GM19238 (cell line): ENCODE measurements around the gene ASIC1.
A peak's percentile ranks its signal among the peaks of the same experiment; 100 is the strongest.

Experiments
- DNase-seq: peaks from one replicate; pipeline ENCODE4 v3.0.0; 2011; ENCODE audit warnings: low spot score; ENCODE audit not compliant: insufficient read length

The ASIC1 gene

GRCh38 chr12:50107416-50108268 is 50.2 kb downstream of the ASIC1 start:
- DNase-seq, result no peak

DNA sequence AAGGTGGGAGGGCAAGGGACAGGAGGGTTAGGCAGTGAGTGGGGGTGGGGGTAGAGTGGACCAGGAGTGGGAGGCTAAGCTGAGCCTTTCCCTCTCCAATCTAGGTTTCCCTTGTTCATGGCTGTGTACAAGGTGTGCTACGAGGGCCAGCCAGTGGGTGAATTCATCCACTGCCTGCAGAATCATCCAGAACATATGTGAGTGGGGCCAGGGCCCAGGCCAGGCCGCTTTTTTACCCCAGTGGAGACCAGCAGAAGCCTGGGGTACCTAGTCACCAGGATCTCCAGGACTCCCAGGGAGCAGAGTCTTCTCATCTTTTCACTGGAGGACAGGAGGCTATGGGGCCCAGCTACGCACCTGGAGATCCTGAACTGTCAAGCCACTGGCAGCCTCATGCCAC is 51.9 kb downstream of the ASIC1 start:
- no peak for DNase-seq

- DNase-seq, result peak; percentile 68
These were observed 52.8 kb downstream of the ASIC1 start for GRCh38 chr12:50110127-50110761.

DNA sequence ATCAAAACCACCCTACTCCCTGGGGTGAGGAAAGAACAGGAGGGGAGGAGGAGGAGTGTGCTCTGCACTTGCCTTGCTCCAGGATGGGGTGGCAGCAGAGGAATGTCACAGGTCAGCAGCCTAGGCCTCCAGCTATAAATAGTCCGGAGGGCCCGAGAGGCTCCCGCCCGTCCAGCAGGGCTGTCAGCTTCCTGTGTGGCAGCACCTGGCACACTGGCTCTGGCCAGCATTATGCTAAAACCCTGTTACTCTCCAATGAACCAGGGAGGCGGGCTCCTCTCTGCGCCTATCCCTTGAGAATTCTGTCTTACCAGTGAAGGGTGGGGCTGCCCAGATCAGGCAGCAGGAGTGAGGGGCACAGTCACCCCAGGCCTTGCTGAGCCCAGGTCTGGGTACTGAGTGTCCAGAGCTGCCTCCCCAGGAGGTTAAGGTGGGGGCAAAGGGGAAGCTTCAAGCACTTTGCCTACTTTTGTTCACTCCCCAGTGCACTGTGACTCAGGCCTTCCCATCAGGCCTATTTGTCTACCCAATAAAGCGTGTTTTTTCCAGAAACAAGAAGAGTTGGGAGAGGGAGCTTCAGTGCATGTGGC is 53.5 kb downstream of the ASIC1 start:
- peak; percentile 27 for DNase-seq

DNA sequence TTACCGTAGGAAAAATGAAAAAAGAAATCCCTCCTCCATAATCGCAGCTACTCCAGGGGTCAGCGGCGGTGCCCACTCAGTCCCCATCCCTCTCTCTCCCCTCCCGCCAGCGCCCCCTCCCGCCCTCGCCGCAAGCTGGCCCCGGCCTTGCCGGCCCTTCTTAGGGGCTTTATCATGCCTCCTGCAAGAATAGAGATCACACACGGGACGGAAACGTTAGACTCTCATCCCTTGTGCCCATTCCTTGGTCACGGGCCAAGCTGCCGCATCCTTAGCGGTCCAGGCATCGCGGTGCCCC is 53.9 kb downstream of the ASIC1 start:
- no peak for DNase-seq

- DNase-seq, result peak; percentile 91
These were observed 54.5 kb downstream of the ASIC1 start, which contains the start of gene COX14 for GRCh38 chr12:50111693-50112455. Gene COX14 (plus strand): TSS chr12:50112236. CDS start chr12:50120044, 7,808 bp downstream.

GRCh38 chr12:50112456-50113218 is 55.2 kb downstream of the ASIC1 start:
- DNase-seq, result no peak

GRCh38 chr12:50117057-50117622 is 59.7 kb downstream of the ASIC1 start:
- DNase-seq, result no peak

DNA sequence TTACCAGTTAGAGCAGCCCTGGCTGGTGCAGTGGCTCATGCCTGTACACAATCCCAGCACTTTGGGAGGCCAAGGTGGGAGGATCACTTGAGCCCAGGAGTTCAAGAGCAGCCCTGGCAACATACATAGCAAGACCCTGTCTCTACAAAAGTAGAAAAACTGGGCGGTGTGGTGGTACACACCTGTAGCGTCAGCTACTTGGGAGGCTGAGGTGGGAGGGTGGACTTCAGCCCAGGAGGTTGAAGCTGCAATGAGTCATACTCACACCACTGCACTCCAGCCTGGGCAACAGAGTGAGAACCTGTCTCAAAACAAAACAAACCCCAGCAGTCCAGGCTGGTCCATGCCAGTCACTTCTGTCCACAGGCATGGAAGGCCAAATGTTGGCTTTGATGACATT is 62.0 kb downstream of the ASIC1 start:
- no peak for DNase-seq

GRCh38 chr12:50120521-50120920 is 63.1 kb downstream of the ASIC1 start:
- no peak for DNase-seq

DNA sequence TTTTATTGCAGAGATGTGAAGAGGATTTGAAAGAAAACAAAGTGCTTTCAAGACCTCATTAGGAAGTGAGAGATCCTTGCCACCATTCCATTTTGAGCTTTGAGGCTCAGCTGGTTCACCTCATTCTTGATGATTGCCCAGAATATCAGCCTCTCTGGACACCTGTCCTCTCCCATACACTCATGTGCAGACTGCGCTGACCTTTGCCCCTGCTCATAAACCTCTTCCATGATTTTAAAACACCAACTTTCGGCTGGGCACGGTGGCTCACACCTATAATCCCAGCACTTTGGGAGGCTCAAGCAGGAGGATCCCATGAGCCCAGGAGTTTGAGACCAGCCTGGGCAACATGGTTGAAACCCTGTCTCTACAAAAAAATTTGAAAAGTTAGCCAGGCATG is 63.6 kb downstream of the ASIC1 start:
- no peak for DNase-seq

DNA sequence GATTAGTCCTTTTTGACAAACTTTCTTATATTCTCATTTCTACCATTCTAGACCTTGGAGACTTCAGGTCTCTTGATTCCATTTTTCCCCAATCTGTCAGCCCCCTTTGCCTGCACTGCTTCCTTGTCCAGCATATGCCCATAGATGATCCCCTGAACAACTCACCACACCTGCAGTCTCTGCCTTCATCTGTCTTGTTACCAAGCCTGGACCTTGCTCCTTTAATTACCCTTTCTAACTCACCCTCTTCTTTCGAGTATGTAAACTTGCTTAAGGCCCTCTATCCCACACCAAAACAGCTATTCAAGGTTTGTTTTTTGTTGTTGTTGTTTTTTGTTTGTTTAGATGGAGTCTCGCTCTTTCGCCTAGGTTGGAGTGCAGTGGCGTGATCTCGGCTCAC is 64.2 kb downstream of the ASIC1 start:
- DNase-seq, result no peak

DNA sequence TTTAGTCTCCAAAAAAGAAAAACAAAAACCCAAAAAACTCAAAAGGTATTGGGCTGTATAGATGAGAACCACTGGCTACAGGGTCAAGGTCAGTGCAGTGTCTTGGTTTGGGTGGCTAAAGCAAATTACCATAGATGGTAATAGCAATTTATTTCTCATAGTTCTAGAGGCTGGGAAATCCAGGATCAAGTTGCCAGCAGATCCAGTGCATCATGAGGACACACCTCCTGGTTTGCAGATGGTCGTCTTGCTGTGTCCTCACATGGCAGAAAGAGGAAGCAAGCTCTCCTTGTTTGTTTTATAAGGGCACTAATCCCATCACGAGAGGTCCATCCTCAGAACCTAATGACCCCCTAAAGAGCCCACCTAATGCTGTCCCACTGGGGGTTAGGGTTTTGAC is 65.8 kb downstream of the ASIC1 start:
- no peak for DNase-seq

DNA sequence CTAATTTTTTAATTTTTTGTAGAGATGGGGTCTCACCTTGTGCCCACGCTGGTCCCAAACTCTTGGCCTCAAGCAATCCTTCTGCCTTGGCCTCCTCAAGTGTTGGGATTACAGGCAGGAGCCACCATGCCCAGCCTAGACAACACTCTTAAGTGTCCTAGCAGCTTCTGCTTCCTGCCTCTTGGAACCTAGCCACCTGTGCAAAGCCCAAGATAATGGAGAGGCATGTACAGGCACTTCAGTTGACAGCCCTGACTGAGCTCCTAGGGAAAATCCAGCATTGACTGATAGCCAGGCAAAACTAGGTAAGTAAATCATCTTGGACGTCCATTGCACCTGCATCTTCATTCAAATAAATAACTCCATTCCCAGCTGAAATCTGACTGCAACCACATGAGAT is 70.2 kb downstream of the ASIC1 start:
- no peak for DNase-seq

DNA sequence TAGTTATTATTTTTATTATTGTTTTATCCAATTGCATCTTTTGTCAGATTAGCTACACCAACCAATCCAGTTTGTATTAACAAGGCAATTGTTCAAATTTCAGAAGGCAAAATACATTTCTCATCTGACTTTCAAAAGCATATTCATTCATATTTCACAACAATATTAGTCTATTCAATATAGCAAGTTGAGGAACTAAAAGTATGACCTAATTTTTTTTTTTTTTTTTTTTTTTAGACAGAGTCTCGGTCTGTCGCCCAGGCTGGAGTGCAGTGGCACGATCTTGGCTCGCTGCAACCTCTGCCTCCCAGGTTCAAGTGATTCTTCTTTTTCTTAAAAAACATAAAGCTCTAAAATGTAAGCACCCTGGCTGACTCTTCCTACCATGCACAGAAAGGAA is 71.9 kb downstream of the ASIC1 start:
- DNase-seq, result no peak

GRCh38 chr12:50132505-50133135 is 75.2 kb downstream of the ASIC1 start:
- no peak for DNase-seq
